GM18511 (cell line): ENCODE data around the gene SLC35A5.

Experiments
- ATAC-seq: cut with Tn5 transposase; IDR thresholded peaks from one replicate; pipeline ENCODE4 v1.9.1; 2021; ENCODE audit warnings: mild to moderate bottlenecking, moderate library complexity; ENCODE audit not compliant: unreplicated experiment

The SLC35A5 gene

GRCh38 chr3:112569265-112569664 lies 7.4 kb downstream of the SLC35A5 start:
- no peak for ATAC-seq

- ATAC-seq: no peak
Measured at GRCh38 chr3:112572701-112573100, 10.9 kb downstream of the SLC35A5 start.

- no peak for ATAC-seq
Measured at GRCh38 chr3:112579232-112579631, 17.4 kb downstream of the SLC35A5 start.

GRCh38 chr3:112579697-112580096 lies 17.9 kb downstream of the SLC35A5 start:
- ATAC-seq: no peak

- ATAC-seq: peak; percentile 62
Measured at GRCh38 chr3:112582244-112582874, 20.5 kb downstream of the SLC35A5 start.

GRCh38 chr3:112583105-112583504 lies 21.3 kb downstream of the SLC35A5 start:
- ATAC-seq: no peak

GRCh38 chr3:112585782-112586181 lies 23.9 kb downstream of the SLC35A5 start:
- ATAC-seq: no peak

- no peak for ATAC-seq
Measured at GRCh38 chr3:112587336-112587735, 25.5 kb downstream of the SLC35A5 start.

- ATAC-seq: no peak
Measured at GRCh38 chr3:112593258-112593657, 31.4 kb downstream of the SLC35A5 start.

- ATAC-seq: no peak
Measured at GRCh38 chr3:112594856-112595255, 33.0 kb downstream of the SLC35A5 start.

- ATAC-seq: no peak
Measured at GRCh38 chr3:112597945-112598344, 36.1 kb downstream of the SLC35A5 start.

GRCh38 chr3:112598731-112599130 lies 36.9 kb downstream of the SLC35A5 start:
- ATAC-seq: no peak

- ATAC-seq: peak; percentile 89
Measured at GRCh38 chr3:112602217-112602838, 40.5 kb downstream of the SLC35A5 start.

GRCh38 chr3:112604536-112604935 lies 42.7 kb downstream of the SLC35A5 start:
- ATAC-seq: no peak

GRCh38 chr3:112605285-112605684 lies 43.4 kb downstream of the SLC35A5 start:
- no peak for ATAC-seq

- no peak for ATAC-seq
Measured at GRCh38 chr3:112606098-112606497, 44.3 kb downstream of the SLC35A5 start.

- ATAC-seq: no peak
Measured at GRCh38 chr3:112607863-112608262, 46.0 kb downstream of the SLC35A5 start.

GRCh38 chr3:112610121-112610520 lies 48.3 kb downstream of the SLC35A5 start:
- no peak for ATAC-seq

- no peak for ATAC-seq
Measured at GRCh38 chr3:112611752-112612515, 50.1 kb downstream of the SLC35A5 start.

GRCh38 chr3:112615989-112616731 lies 54.3 kb downstream of the SLC35A5 start:
- ATAC-seq: no peak

GRCh38 chr3:112617285-112617684 lies 55.4 kb downstream of the SLC35A5 start:
- ATAC-seq: no peak
